ENCODE measurements around the gene PRKCH. TPM values are rescaled to one million over a fixed set of nuclear protein-coding genes. Genes with fewer than 3 reads are reported as not detected.

The PRKCH gene
- polyA plus RNA-seq, 1 donor from 2014 or later, result 2.0 TPM

DNA sequence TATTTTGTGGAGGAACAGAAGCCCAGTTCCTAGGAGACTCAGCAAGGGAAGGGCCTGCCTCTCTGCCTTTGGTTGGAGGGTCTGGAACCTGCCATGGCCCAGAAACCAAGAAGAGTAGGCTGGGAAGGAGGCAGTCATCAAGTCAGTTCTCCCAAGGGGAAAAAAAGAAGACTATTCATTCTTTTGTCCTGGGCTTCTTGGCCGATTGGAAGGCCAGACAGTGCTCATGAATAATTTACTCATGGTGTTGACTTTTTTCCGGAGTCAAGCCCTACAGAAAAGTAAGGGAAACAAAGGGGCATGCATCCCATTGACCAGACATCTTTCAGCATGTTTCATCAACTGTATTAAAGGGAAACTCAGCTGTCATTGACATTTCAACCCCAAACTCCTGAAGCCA, 168.1 kb downstream of the PRKCH start (continued):
- no peak for TF ChIP-seq SMC3 (conservative IDR thresholded peaks at IDR 0.05; ENCODE audit: poor library complexity)

DNA sequence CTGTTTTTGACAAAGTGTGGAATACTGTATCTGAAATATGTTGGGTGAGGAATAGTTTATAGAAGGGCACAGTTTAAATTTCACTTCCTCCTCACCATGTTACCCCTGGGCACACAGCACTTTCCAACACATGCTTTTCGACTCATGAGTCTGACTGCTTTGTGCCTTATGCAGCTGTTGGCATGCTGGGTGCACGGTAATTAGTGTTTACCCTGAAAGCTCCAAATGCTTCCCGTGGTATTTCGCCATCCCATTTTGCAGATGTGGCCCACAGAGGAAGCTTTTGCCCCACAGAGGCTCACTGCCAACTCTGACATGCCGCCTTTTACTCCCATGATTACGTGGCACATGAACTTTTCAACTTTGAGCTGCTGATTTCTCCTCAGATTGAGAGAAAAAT, 168.6 kb downstream of the PRKCH start:
- H3F3A ChIP-seq (ENCODE audit: insufficient read depth, low read length, poor library complexity, severe bottlenecking), result no peaks in the 10 kb centered on the region
- no peak overlapping the region for H3K27ac ChIP-seq (ENCODE audit: low read length)
- H3K9me3 ChIP-seq (ENCODE audit: low read length), result no peaks in the 10 kb centered on the region
- no peaks in the 10 kb centered on the region for H3K27me3 ChIP-seq (ENCODE audit: insufficient read depth, low read depth, low read length)
- H3K4me2 ChIP-seq (ENCODE audit: low read length), result no peak overlapping the region
- H3K36me3 ChIP-seq (ENCODE audit: insufficient read depth, low read length), result no peaks in the 10 kb centered on the region
- H3K4me3 ChIP-seq (ENCODE audit: low read length), result no peak overlapping the region
- H3K9ac ChIP-seq (ENCODE audit: low read length), result no peak overlapping the region
- H4K20me1 ChIP-seq (ENCODE audit: insufficient read depth), result no peaks in the 10 kb centered on the region
- H3K79me2 ChIP-seq (replicated peaks; ENCODE audit: insufficient read depth, low read length), result no peaks in the 10 kb centered on the region
- H2AFZ ChIP-seq (ENCODE audit: low read depth, low read length), result no peak overlapping the region
- no peaks in the 10 kb centered on the region for H3K9me2 ChIP-seq (ENCODE audit: insufficient read depth, low read length)
- TF ChIP-seq SMC3 (conservative IDR thresholded peaks at IDR 0.05; ENCODE audit: poor library complexity) (no peak), POLR2AphosphoS5 (IDR thresholded peaks at IDR 0.05) (no peak)

DNA sequence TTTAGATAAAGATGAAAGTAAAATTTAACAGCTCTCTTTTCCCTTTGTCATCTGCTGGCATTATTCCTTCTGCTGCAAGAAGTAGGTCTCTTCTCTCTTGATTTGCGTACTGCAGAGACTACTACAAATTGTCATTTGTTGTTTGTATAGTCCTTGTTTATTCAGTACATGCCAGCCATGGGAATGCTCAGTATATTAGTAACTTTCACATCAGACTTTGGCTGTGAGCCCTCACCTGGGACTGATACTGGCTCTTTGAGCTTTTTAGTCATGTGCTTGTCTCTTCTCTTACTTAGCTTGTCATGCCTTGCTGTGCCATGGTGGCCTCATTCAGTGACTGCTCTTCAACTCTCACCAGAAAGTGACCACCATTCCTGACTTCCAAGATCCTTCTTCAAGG, 169.8 kb downstream of the PRKCH start:
- H3K4me3 ChIP-seq (ENCODE audit: low read length), result no peak overlapping the region
- H3K27me3 ChIP-seq (ENCODE audit: insufficient read depth, low read depth, low read length), result no peaks in the 10 kb centered on the region
- no peak overlapping the region for H3K27ac ChIP-seq (ENCODE audit: low read length)
- no peak for TF ChIP-seq RAD21 (conservative IDR thresholded peaks at IDR 0.05)
- H3K36me3 ChIP-seq (ENCODE audit: insufficient read depth, low read length), result no peaks in the 10 kb centered on the region
- no peaks in the 10 kb centered on the region for H3K9me3 ChIP-seq (ENCODE audit: low read length)
- no peak overlapping the region for H3K4me2 ChIP-seq (ENCODE audit: low read length)
- H2AFZ ChIP-seq (ENCODE audit: low read depth, low read length), result no peak overlapping the region
- no peaks in the 10 kb centered on the region for H3K9me2 ChIP-seq (ENCODE audit: insufficient read depth, low read length)
- H3F3A ChIP-seq (ENCODE audit: insufficient read depth, low read length, poor library complexity, severe bottlenecking), result no peaks in the 10 kb centered on the region
- H4K20me1 ChIP-seq (ENCODE audit: insufficient read depth), result no peaks in the 10 kb centered on the region
- H3K9ac ChIP-seq (ENCODE audit: low read length), result no peak overlapping the region
- no peaks in the 10 kb centered on the region for H3K79me2 ChIP-seq (replicated peaks; ENCODE audit: insufficient read depth, low read length)

DNA sequence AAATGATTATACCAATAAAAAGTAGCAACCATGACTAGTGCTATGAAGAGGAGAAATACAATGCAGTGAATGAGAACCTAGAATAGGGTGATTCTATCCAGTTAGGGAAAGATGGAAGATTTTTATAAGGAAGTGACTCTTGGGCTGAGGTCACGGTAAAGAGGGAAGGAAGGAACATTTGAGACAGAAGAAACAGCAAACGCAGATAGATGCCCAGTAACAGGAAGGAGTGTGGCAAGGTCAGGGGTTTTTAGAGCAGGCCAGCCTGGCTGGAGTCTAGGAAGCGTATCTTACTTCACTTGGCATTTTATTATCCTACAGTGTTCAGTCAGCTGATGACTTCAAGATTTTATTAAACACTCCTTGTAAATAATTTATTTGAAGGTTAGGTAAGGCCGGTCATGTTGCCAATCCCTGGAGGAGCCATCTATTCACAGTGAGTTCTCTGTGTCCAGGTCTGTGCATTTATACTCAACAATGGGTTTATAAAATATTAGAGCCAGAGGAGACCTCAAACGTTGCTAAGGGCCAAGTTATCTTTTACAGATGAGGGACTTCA, 170.6 kb downstream of the PRKCH start:
- H3K4me2 ChIP-seq (ENCODE audit: low read length), result no peak overlapping the region
- H3K9me3 ChIP-seq (ENCODE audit: low read length), result no peaks in the 10 kb centered on the region
- no peak overlapping the region for H2AFZ ChIP-seq (ENCODE audit: low read depth, low read length)
- no peak for TF ChIP-seq EZH2 (IDR thresholded peaks at IDR 0.05; ENCODE audit: borderline replicate concordance, insufficient read depth, low read length, poor library complexity, severe bottlenecking)
- no peak for TF ChIP-seq POLR2AphosphoS5 (IDR thresholded peaks at IDR 0.05)
- TF ChIP-seq, protein P1, sequence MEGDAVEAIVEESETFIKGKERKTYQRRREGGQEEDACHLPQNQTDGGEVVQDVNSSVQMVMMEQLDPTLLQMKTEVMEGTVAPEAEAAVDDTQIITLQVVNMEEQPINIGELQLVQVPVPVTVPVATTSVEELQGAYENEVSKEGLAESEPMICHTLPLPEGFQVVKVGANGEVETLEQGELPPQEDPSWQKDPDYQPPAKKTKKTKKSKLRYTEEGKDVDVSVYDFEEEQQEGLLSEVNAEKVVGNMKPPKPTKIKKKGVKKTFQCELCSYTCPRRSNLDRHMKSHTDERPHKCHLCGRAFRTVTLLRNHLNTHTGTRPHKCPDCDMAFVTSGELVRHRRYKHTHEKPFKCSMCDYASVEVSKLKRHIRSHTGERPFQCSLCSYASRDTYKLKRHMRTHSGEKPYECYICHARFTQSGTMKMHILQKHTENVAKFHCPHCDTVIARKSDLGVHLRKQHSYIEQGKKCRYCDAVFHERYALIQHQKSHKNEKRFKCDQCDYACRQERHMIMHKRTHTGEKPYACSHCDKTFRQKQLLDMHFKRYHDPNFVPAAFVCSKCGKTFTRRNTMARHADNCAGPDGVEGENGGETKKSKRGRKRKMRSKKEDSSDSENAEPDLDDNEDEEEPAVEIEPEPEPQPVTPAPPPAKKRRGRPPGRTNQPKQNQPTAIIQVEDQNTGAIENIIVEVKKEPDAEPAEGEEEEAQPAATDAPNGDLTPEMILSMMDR (IDR thresholded peaks at IDR 0.05; ENCODE audit: poor library complexity, severe bottlenecking), result no peak
- no peak for TF ChIP-seq SMC3 (conservative IDR thresholded peaks at IDR 0.05; ENCODE audit: poor library complexity)
- TF ChIP-seq MXI1 (conservative IDR thresholded peaks at IDR 0.05; ENCODE audit: poor library complexity, severe bottlenecking), result no peak
- no peak for TF ChIP-seq RAD21 (conservative IDR thresholded peaks at IDR 0.05)
- TF ChIP-seq TAF1 (IDR thresholded peaks at IDR 0.05; ENCODE audit: low read depth), result no peak
- TF ChIP-seq, protein P2, sequence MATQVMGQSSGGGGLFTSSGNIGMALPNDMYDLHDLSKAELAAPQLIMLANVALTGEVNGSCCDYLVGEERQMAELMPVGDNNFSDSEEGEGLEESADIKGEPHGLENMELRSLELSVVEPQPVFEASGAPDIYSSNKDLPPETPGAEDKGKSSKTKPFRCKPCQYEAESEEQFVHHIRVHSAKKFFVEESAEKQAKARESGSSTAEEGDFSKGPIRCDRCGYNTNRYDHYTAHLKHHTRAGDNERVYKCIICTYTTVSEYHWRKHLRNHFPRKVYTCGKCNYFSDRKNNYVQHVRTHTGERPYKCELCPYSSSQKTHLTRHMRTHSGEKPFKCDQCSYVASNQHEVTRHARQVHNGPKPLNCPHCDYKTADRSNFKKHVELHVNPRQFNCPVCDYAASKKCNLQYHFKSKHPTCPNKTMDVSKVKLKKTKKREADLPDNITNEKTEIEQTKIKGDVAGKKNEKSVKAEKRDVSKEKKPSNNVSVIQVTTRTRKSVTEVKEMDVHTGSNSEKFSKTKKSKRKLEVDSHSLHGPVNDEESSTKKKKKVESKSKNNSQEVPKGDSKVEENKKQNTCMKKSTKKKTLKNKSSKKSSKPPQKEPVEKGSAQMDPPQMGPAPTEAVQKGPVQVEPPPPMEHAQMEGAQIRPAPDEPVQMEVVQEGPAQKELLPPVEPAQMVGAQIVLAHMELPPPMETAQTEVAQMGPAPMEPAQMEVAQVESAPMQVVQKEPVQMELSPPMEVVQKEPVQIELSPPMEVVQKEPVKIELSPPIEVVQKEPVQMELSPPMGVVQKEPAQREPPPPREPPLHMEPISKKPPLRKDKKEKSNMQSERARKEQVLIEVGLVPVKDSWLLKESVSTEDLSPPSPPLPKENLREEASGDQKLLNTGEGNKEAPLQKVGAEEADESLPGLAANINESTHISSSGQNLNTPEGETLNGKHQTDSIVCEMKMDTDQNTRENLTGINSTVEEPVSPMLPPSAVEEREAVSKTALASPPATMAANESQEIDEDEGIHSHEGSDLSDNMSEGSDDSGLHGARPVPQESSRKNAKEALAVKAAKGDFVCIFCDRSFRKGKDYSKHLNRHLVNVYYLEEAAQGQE (IDR thresholded peaks at IDR 0.05; ENCODE audit: borderline replicate concordance), result no peak
- no peak for TF ChIP-seq EP300 (conservative IDR thresholded peaks at IDR 0.05; ENCODE audit: poor library complexity, severe bottlenecking)
- H3K36me3 ChIP-seq (ENCODE audit: insufficient read depth, low read length), result no peaks in the 10 kb centered on the region
- H3K27ac ChIP-seq (ENCODE audit: low read length), result no peak overlapping the region
- H3K9ac ChIP-seq (ENCODE audit: low read length), result no peak overlapping the region
- no peaks in the 10 kb centered on the region for H4K20me1 ChIP-seq (ENCODE audit: insufficient read depth)
- no peaks in the 10 kb centered on the region for H3K9me2 ChIP-seq (ENCODE audit: insufficient read depth, low read length)
- no peaks in the 10 kb centered on the region for H3F3A ChIP-seq (ENCODE audit: insufficient read depth, low read length, poor library complexity, severe bottlenecking)
- no peaks in the 10 kb centered on the region for H3K27me3 ChIP-seq (ENCODE audit: insufficient read depth, low read depth, low read length)
- H3K4me3 ChIP-seq (ENCODE audit: low read length), result no peak overlapping the region
- H3K79me2 ChIP-seq (replicated peaks; ENCODE audit: insufficient read depth, low read length), result no peaks in the 10 kb centered on the region
